A673 (cell line): ENCODE data around the gene MCM9.

Experiments used
- EZH2 ChIP-seq: fragments of 200-600 bp; sonication (generic); IDR thresholded peaks from 2 replicates; pipeline ENCODE4 v1.6.1; 2017; ENCODE audit warnings: borderline replicate concordance, low read depth, mild to moderate bottlenecking, mixed read lengths, antibody characterized with exemption, low read length; ENCODE audit not compliant: poor library complexity, severe bottlenecking
- TF ChIP-seq, protein P1 (sequence below): fragments of 300-800, 200-600 bp; sonication (generic); conservative IDR thresholded peaks from 2 replicates; pipeline ENCODE4 v1.5.1; 2017; ENCODE audit warnings: low read depth, mild to moderate bottlenecking, antibody characterized with exemption, low read length, moderate library complexity, mixed read lengths

DNA sequence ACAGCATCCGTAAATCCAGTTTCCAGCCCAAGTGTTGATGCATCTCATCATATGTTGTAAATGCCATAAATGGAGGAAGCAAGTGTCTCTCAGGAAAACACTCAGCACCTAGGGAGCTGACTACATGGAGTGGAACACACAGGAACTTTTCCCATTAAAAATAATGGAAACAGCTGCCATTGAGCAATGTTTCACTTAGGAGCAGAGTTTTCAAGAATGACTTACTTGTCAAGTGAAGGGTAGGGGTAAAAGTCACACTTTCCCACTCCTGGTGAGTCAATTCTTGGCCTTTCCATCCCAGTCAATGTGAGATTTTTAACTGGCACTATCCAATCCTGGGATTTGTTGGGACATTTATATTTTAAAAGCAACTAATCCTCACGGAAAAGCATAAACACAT is 160.4 kb downstream of the MCM9 start:
- TF ChIP-seq EZH2: no peak
- TF ChIP-seq, protein P1, sequence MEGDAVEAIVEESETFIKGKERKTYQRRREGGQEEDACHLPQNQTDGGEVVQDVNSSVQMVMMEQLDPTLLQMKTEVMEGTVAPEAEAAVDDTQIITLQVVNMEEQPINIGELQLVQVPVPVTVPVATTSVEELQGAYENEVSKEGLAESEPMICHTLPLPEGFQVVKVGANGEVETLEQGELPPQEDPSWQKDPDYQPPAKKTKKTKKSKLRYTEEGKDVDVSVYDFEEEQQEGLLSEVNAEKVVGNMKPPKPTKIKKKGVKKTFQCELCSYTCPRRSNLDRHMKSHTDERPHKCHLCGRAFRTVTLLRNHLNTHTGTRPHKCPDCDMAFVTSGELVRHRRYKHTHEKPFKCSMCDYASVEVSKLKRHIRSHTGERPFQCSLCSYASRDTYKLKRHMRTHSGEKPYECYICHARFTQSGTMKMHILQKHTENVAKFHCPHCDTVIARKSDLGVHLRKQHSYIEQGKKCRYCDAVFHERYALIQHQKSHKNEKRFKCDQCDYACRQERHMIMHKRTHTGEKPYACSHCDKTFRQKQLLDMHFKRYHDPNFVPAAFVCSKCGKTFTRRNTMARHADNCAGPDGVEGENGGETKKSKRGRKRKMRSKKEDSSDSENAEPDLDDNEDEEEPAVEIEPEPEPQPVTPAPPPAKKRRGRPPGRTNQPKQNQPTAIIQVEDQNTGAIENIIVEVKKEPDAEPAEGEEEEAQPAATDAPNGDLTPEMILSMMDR: no peak
